GM12878 (cell line): ENCODE measurements around the gene SYNPO. TPM values are rescaled to one million over a fixed set of nuclear protein-coding genes. Genes with fewer than 3 reads are reported as not detected.

ENCODE experiments used
- ATAC-seq: fragments of 200-7000 bp; cut with Tn5 transposase; 3 replicates; pipeline ENCODE4 v1.9.1; 2020; ENCODE audit warnings: mild to moderate bottlenecking, moderate library complexity
- Bru-seq: library from RNA; stranded (reverse); fragments of 400-500 nt; gene quantifications from one replicate; lab custom pipeline; 2021; lab: Mats Ljungman, UMichigan
- BruChase-seq, 2 experiments: library from RNA; stranded (reverse); fragments of 400-500 nt; gene quantifications; one replicate each; lab custom pipeline; 2021; lab: Mats Ljungman, UMichigan
- BruUV-seq: library from RNA; stranded (reverse); fragments of 400-500 nt; replicated peaks from 2 replicates; lab custom pipeline; 2021; lab: Mats Ljungman, UMichigan
- CTCF ChIA-PET: fragments of 300-600 bp; sonication (Branson Sonifier 250); formaldehyde crosslinking; extraction: SDS; loops from one replicate; lab custom pipeline; 2021; ENCODE audit warnings: inconsistent platforms; lab: Yijun Ruan, JAX
- POLR2A ChIA-PET: fragments of 350-600 bp; formaldehyde crosslinking; extraction: SDS; loops from one replicate; lab custom pipeline; 2021; ENCODE audit warnings: inconsistent platforms; lab: Charles Lee
- RAD21 ChIA-PET: fragments of 300-600 bp; sonication (Branson Sonifier 250); formaldehyde crosslinking; loops from one replicate; lab custom pipeline; 2023; ENCODE audit warnings: antibody characterized with exemption; ENCODE audit not compliant: unreplicated experiment; lab: Charles Lee
- SMC1A ChIA-PET: fragments of 300-600 bp; sonication (Branson Sonifier 250); formaldehyde crosslinking; loops from one replicate; lab custom pipeline; 2023; ENCODE audit not compliant: unreplicated experiment, uncharacterized antibody; lab: Charles Lee
- DNase-seq: peaks from one replicate; pipeline ENCODE4 v3.0.0-alpha.2; 2011; ENCODE audit warnings: low read depth, low spot score
- FAIRE-seq: peaks from 3 replicates; lab custom pipeline; 2011; peaks lifted over from hg19 to GRCh38; lab: Jason Lieb, UNC
- H2AFZ ChIP-seq: 2 replicates; pipeline ENCODE4 v1.6.0; 2011; ENCODE audit warnings: low read depth, low read length, control low read depth; ENCODE audit not compliant: control insufficient read depth
- H3K27ac ChIP-seq: 2 replicates; pipeline ENCODE4 v1.5.1; 2011; ENCODE audit warnings: control low read depth; ENCODE audit not compliant: control insufficient read depth, insufficient read depth
- H3K27me3 ChIP-seq, 2 experiments: replicated peaks in 1 of 2; 2 replicates each; pipeline versions ENCODE4 v1.6.0 to v1.6.1; 2011; ENCODE audit warnings: low read length in 1 of 2; ENCODE audit not compliant: control insufficient read depth in 2 of 2, insufficient read depth in 2 of 2
- H3K36me3 ChIP-seq, 2 experiments: 2 replicates each; pipeline ENCODE4 v1.5.1; 2011; ENCODE audit warnings: low read length in 1 of 2; ENCODE audit not compliant: control insufficient read depth in 2 of 2, insufficient read depth in 2 of 2
- H3K4me1 ChIP-seq: 2 replicates; pipeline ENCODE4 v1.6.1; 2011; ENCODE audit warnings: mild to moderate bottlenecking, low read length, moderate library complexity, mixed read lengths; ENCODE audit not compliant: control insufficient read depth, insufficient read depth
- H3K4me2 ChIP-seq: 2 replicates; pipeline ENCODE4 v1.6.0; 2011; ENCODE audit warnings: control low read depth; ENCODE audit not compliant: control insufficient read depth, insufficient read depth
- H3K4me3 ChIP-seq: fragments of 200-600 bp; sonication (generic); 2 replicates; pipeline ENCODE4 v1.5.1; 2016
- H3K79me2 ChIP-seq: 2 replicates; pipeline ENCODE4 v1.6.0; 2011; ENCODE audit warnings: low read length; ENCODE audit not compliant: control insufficient read depth, insufficient read depth
- H3K9ac ChIP-seq: 2 replicates; pipeline ENCODE4 v1.8.0; 2011; ENCODE audit warnings: low read length, control low read depth, mixed read lengths; ENCODE audit not compliant: control insufficient read depth, insufficient read depth
- H3K9me3 ChIP-seq: replicated peaks from 3 replicates; pipeline ENCODE4 v1.5.1; 2011; ENCODE audit warnings: mild to moderate bottlenecking, low read length; ENCODE audit not compliant: control insufficient read depth, insufficient read depth
- H4K20me1 ChIP-seq: 2 replicates; pipeline ENCODE4 v1.6.0; 2011; ENCODE audit not compliant: control insufficient read depth, insufficient read depth
- HCFC1 ChIP-seq: fragments of 150-350 bp; IDR thresholded peaks from 2 replicates; pipeline ENCODE4 v1.6.1; 2014; ENCODE audit warnings: low read length
- IRF3 ChIP-seq: fragments of 450-650 bp; IDR thresholded peaks from 2 replicates; pipeline ENCODE4 v1.6.1; 2014; ENCODE audit warnings: mild to moderate bottlenecking
- NFYB ChIP-seq: IDR thresholded peaks from 2 replicates; pipeline ENCODE4 v1.6.1; 2011; ENCODE audit warnings: low read depth, mild to moderate bottlenecking, low read length, improper control_type of control experiment, moderate library complexity; ENCODE audit not compliant: insufficient read depth
- SP1 ChIP-seq: IDR thresholded peaks from one replicate; pipeline ENCODE4 v1.6.1; 2011; ENCODE audit warnings: low read depth, low read length
- TCF7 ChIP-seq: IDR thresholded peaks from 2 replicates; pipeline ENCODE4 v1.6.1; 2014; ENCODE audit warnings: antibody characterized with exemption, borderline replicate concordance
- ZNF217 ChIP-seq: fragments of 450-650 bp; IDR thresholded peaks from 2 replicates; pipeline ENCODE4 v1.6.1; 2017; ENCODE audit warnings: antibody characterized with exemption, mild to moderate bottlenecking
- WGBS: methylation state at CpG from one replicate; pipeline ENCODE4 v1.1.6; 2016; ENCODE audit warnings: low lambda C conversion rate; ENCODE audit not compliant: insufficient replicate concordance, insufficient coverage; ENCODE audit errors: missing lambda C conversion rate; 5-methylcytosine and 5-hydroxymethylcytosine counted together
- in situ Hi-C: fragments of 300-500 bp; cut with MboI; formaldehyde crosslinking; loops from 9 replicates; pipeline ENCODE4 v1.14.3; 2018; ENCODE audit warnings: mixed read lengths
- intact Hi-C: fragments of 100-400 bp; cut with micrococcal nuclease; formaldehyde crosslinking; loops from one replicate; pipeline ENCODE4 v1.14.2; 2022; ENCODE audit not compliant: unreplicated experiment
- long read RNA-seq, 2 experiments: library from polyadenylated mRNA; unstranded; transcript quantifications; one replicate each; pipeline ENCODE4 v2.0.0, GENCODE V29; 2019 to 2020
- polyA minus RNA-seq, 3 experiments: library from RNA; depleted of rRNA, polyadenylated mRNA; stranded (reverse); fragments of >200 nt; gene quantifications; 2 replicates each; pipeline ENCODE4 v1.2.3, GENCODE V29; 2011
- polyA plus RNA-seq, 11 experiments: library from polyadenylated mRNA; depleted of rRNA in 4 of 11; unstranded in 6 of 11; stranded (reverse) in 5 of 11; fragments of >200 nt; fragmentation: Nextera tagmentation in 4 of 11; fragmentation: Illumina TruSeq in 1 of 11; extraction: Ambion mirVana in 4 of 11; extraction: Trizol in 1 of 11; gene quantifications; 1 replicate in 1 of 11; 2 replicates in 10 of 11; pipeline versions ENCODE4 v1.2.1 to v1.2.3, GENCODE V29; 2011 to 2016; ENCODE audit warnings: inconsistent platforms in 2 of 11, missing spikeins in 2 of 11, low read depth in 1 of 11
- total RNA-seq, 4 experiments: library from RNA; depleted of rRNA in 3 of 4; stranded (reverse); fragments of >200 nt in 3 of 4; fragmentation: Illumina TruSeq in 1 of 4; extraction: Trizol in 1 of 4; gene quantifications; 2 replicates each; pipeline versions ENCODE4 v1.2.1 to v1.2.3, GENCODE V29; 2013 to 2021

SYNPO gene
- 27.3 and 29.8 TPM in 2 replicates for total RNA-seq (2013; cell fraction: nucleolus; rRNA removed)
- total RNA-seq (2014; rRNA removed), result 3.3 and 3.4 TPM in 2 replicates
- 4.4 and 4.5 TPM in 2 replicates for total RNA-seq (2014; rRNA removed; fragmentation: Illumina TruSeq; extraction: Trizol)
- 21.0 and 21.8 TPM in 2 replicates for total RNA-seq (2021)
- polyA plus RNA-seq (2011; ENCODE audit: low read depth), result 10.8 TPM
- 11.0 and 18.3 TPM in 2 replicates for polyA plus RNA-seq (2011; rRNA removed)
- 24.0 and 25.6 TPM in 2 replicates for polyA plus RNA-seq (2011; cell fraction: cytosol; rRNA removed)
- polyA plus RNA-seq (2011; cell fraction: nucleus; rRNA removed), result 20.3 and 21.1 TPM in 2 replicates
- 19.5 and 20.5 TPM in 2 replicates for polyA plus RNA-seq (2012)
- polyA plus RNA-seq (2014; fragmentation: Illumina TruSeq; extraction: Trizol), result 8.7 and 9.4 TPM in 2 replicates
- 1 to 10 TPM; 1.9 to 2.3 TPM for polyA plus RNA-seq (2014; fragmentation: Nextera tagmentation; extraction: Ambion mirVana)
- 10.1 and 10.7 TPM in 2 replicates for polyA plus RNA-seq (2014; rRNA removed)
- 1 to 10 TPM in 1 of 2 experiments, under 1 TPM in 1; 0.77 to 2.0 TPM for polyA plus RNA-seq (2016; fragmentation: Nextera tagmentation; extraction: Ambion mirVana)
- 18.7 and 24.1 TPM in 2 replicates for polyA minus RNA-seq (2011; rRNA and poly(A)+ RNA removed)
- 10.3 and 10.8 TPM in 2 replicates for polyA minus RNA-seq (2011; cell fraction: cytosol; rRNA and poly(A)+ RNA removed)
- 7.5 and 11.7 TPM in 2 replicates for polyA minus RNA-seq (2011; cell fraction: nucleus; rRNA and poly(A)+ RNA removed)
- Bru-seq, nascent RNA, result percentile 75 among the genes with signal in this experiment
- percentile 82 among the genes with signal in this experiment for BruChase-seq, experiment 1, labeled RNA remaining after a 6-hour chase
- BruChase-seq, experiment 2, labeled RNA remaining after a 2-hour chase, result percentile 71 among the genes with signal in this experiment
- long read RNA-seq, experiment 1, partial matches to known transcripts, result 0 of 1 reads
- long read RNA-seq, experiment 1, other reads (novel, unspliced or antisense), result 1 of 1 reads
- long read RNA-seq, experiment 2, partial matches to known transcripts, result 0 of 5 reads
- long read RNA-seq, experiment 2, other reads (novel, unspliced or antisense), result 5 of 5 reads

GRCh38 chr5:150640311-150641005, at the start of gene SYNPO:
TSS of gene SYNPO (plus strand) at chr5:150640660. CDS start at chr5:150648276, 7,616 bp downstream.
- WGBS, result 63% methylated on average over 14 of the region's 14 CpGs
- FAIRE-seq, result no peak
- Histone ChIP-seq H3K27me3 (no peaks in the 10 kb centered on the region), H3K36me3 (no peaks in the 10 kb centered on the region; a peak in 1 of 4 replicates), H3K9me3 (no peaks in the 10 kb centered on the region), H3K79me2 (no peaks in the 10 kb centered on the region), H3K4me2 (no peak within 1 kb of the TSS), H3K9ac (no peak within 1 kb of the TSS), H3K27ac (no peak within 1 kb of the TSS), H3K4me3 (no peak within 1 kb of the TSS), H3K4me1 (no peaks in the 10 kb centered on the region), H4K20me1 (no peaks in the 10 kb centered on the region), H2AFZ (no peak within 1 kb of the TSS)
- TF ChIP-seq HCFC1 (no peak), IRF3 (no peak), TCF7 (no peak), NFYB (no peak), ZNF217 (no peak), SP1 (no peak)
- ChIA-PET RAD21 (no interaction called here), CTCF (no interaction called here), SMC1A (no interaction called here), POLR2A (no interaction called here)
- intact Hi-C loops, result no loop called here
- TSS peak; percentile 15 for BruUV-seq
- ATAC-seq, result no peak
- in situ Hi-C loops, result no loop called here
- no peak for DNase-seq
